ENCODE results near the gene HCN3.

- TF ChIP-seq, protein P1, sequence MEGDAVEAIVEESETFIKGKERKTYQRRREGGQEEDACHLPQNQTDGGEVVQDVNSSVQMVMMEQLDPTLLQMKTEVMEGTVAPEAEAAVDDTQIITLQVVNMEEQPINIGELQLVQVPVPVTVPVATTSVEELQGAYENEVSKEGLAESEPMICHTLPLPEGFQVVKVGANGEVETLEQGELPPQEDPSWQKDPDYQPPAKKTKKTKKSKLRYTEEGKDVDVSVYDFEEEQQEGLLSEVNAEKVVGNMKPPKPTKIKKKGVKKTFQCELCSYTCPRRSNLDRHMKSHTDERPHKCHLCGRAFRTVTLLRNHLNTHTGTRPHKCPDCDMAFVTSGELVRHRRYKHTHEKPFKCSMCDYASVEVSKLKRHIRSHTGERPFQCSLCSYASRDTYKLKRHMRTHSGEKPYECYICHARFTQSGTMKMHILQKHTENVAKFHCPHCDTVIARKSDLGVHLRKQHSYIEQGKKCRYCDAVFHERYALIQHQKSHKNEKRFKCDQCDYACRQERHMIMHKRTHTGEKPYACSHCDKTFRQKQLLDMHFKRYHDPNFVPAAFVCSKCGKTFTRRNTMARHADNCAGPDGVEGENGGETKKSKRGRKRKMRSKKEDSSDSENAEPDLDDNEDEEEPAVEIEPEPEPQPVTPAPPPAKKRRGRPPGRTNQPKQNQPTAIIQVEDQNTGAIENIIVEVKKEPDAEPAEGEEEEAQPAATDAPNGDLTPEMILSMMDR (conservative IDR thresholded peaks at IDR 0.05): no peak
- no peak for TF ChIP-seq EZH2 (IDR thresholded peaks at IDR 0.05; ENCODE audit: low read depth)
These were observed 7.8 kb downstream of the HCN3 start for GRCh38 chr1:155285063-155285462.

Measured in PC-9 (cell line).